GM12865 (cell line): ENCODE results near the gene WDR86.

Experiments used
- DNase-seq: peaks from one replicate; pipeline ENCODE4 v3.0.0; 2010; ENCODE audit warnings: low read depth
- H3K4me3 ChIP-seq: 2 replicates; pipeline ENCODE4 v1.5.1; 2011; ENCODE audit warnings: mild to moderate bottlenecking, low read depth, low read length, control low read depth
- TF ChIP-seq, protein P1 (sequence below): IDR thresholded peaks from 2 replicates; pipeline ENCODE4 v1.5.1; 2011; ENCODE audit warnings: low read length, control low read depth, low read depth, inconsistent platforms; ENCODE audit not compliant: insufficient read depth; ENCODE audit errors: missing control alignments

The WDR86 gene

DNA sequence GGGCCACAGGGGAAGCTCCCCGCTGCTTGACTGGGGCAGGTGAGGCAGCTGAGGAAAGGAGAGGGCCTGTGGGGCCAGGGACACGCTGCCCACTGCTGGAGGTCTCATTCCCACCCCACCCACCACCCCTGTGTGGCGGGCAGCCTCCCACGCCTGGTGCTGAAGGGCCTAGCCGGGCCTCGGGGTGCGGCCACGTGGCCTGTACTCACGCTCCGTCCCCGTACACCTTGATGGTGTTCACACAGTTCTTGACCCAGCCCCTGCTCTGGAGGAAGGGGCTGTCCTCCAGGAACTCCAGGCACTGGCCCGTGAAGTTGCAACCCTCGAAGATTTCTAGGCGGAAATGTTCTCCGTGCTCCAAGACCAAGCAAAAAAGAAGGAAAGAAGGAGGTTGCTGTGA, 26.1 kb upstream of the WDR86 start:
- no peak overlapping the region for H3K4me3 ChIP-seq
- no peak for DNase-seq
- TF ChIP-seq, protein P1, sequence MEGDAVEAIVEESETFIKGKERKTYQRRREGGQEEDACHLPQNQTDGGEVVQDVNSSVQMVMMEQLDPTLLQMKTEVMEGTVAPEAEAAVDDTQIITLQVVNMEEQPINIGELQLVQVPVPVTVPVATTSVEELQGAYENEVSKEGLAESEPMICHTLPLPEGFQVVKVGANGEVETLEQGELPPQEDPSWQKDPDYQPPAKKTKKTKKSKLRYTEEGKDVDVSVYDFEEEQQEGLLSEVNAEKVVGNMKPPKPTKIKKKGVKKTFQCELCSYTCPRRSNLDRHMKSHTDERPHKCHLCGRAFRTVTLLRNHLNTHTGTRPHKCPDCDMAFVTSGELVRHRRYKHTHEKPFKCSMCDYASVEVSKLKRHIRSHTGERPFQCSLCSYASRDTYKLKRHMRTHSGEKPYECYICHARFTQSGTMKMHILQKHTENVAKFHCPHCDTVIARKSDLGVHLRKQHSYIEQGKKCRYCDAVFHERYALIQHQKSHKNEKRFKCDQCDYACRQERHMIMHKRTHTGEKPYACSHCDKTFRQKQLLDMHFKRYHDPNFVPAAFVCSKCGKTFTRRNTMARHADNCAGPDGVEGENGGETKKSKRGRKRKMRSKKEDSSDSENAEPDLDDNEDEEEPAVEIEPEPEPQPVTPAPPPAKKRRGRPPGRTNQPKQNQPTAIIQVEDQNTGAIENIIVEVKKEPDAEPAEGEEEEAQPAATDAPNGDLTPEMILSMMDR: no peak

DNA sequence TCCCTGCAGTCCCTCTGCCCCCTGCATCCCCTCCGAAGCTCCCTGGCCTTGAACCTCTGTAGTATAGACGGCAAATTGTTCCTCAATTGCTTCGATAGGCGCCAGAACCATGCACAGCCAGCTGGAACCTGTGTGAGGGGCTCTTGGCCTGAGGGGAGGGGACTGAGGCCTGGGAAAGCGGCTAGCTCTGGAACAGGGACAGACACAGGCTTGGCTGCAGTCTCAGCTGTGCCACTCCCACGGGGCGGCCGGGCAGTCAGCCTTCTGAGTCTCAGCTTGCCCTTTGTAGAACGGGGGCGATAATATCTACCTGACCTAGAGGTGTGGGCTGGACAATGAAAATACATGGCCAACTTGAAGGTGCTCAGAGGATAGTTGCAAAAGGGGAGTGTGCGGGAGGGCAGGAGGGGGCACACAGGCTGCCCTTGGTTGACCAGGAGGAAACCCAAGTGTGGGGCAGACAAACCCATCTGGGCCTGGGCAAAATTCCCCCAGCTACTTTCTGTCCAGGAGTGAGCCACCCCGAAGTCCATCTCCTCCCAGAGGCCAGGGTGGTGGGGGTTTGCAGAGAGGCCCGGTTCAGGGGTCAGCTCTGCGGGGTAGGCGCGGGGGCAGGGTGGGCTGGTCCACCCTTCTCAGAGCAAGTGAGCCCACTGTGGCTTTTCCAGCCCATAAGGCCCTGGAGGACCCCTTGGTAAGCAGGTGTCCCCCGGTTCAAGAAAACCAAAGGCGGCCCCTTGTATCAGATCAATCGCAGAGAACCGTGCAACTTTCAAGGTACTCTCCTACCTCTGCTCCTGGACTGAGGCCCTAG, 25.5 kb upstream of the WDR86 start:
- TF ChIP-seq, protein P1: no peak
- no peak for DNase-seq
- no peak overlapping the region for H3K4me3 ChIP-seq

DNA sequence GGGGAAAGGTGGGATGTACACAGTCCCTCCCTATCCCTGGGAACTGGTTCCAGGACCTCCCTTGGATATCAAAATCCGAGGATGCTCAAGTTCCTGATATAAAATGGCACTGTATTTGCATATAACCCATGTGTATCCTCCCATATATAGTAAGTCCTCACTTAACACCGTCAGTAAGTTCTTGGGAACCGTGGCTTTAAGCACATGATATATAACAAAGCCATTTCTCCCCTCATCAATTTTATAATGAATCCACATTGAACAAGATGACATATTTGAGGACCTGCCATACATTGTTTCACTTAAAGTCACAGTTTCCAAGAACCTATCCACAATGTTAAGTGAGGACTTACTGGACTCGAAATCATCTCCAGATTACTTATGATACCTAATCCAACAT, 24.7 kb upstream of the WDR86 start:
- no peak overlapping the region for H3K4me3 ChIP-seq
- DNase-seq: no peak
- TF ChIP-seq, protein P1: no peak

DNA sequence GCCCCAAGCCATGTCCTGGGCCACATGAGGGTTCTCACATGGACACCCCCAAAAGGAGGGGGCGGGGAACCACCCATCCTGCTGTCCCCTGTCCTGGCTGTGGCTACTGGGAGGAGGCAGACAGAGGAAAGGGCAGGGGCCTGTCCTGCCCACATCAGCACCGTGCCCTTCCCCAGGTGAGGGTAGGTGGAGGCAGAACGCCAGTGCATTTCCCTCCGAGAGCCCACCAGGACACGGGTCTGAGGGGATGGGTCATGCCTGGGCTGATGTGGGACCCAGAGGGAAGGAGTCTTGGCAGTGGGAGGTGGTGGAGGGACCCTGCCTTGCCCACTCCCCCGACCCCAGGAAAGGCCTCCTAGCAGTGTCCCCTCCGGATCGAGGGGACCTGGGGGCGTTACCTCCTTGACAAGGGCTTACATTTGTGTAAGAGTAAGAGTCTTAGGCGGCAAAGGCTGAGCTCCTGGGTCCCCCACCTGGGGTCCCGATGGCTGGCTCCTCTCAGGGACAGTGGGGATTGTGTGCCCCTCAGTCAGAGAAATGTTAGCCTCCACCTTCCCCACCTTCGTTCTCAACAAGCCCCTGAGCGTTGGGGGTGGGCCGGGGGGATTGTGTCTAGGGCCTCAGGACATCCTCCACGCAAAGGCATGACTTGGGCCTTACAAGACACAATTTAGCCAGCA, 24.0 kb upstream of the WDR86 start:
- DNase-seq: no peak
- TF ChIP-seq, protein P1: no peak
- H3K4me3 ChIP-seq: no peak overlapping the region

DNA sequence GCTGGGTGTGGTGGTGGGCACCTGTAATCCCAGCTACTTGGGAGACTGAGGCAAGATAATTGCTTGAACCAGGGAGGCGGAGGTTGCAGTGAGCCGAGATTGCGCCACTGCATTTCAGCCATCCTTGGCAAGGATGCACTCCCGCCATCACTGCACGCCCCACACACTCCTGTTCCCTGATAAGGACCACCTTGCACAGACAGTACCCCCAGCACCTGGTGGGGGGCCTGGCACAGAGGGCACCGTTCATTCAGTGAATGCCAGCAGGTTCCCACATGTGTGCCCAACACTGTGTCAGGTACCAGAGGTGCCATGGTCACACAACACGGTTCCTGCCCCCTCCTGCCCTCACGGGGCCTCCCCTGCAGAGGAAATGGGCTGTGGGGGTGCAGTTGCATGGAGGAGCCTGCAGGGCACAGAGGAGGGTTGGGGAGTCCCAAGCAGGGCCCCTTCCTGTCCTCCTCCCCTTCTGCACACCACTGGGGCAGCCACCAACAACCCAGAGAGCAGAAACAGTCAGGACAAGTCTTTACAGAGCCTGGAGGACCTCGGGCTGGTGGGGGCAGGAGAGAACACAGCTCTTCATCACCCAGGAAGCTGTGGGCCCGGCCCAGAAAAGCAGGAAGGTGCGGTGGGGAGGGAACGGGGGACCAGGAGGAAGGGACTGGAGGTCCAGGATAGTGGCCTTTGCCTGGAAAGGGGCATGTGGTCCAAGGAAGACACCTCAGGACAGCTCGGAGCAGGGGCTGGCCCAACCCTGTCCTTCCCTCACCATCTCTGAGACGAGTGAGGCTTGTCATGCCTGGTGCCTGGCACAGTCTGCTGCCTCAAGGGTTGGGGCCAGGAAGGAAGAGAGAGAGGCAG, 23.1 kb upstream of the WDR86 start:
- TF ChIP-seq, protein P1: peak; percentile 45
- peak overlapping the region; percentile 10; the same call in 1 of the 2 replicates for H3K4me3 ChIP-seq
- DNase-seq: peak; percentile 71

DNA sequence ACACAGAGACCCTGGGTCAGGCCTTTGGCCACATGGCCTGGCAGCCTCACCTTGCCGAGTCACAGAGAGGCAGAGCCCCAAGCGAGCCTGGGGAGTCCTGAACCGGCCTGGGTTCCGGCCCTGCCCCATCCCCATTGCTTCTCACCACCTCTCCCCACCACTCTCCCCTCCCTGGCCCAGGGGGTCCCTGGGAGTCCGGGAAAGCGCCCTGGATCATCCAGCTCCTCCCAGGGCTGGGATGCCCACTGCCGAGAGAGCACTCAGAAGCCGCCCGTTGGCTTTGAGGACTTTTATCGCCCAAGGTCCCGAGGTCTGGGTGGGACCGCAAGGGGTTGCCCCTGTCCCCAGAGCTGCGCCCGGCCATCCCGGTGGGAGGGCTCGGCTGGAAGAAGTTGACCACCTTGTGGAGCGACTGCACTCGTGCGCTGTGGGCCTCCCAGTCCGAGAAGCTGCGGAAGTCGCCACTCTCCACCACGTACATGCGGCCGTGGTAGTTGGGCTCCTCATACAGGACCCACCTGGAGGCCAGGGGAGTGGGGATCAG, 22.0 kb upstream of the WDR86 start:
- DNase-seq: no peak
- TF ChIP-seq, protein P1: no peak
- no peak overlapping the region for H3K4me3 ChIP-seq
